SIG-M5 treated with dmso at 0.1 percent for 504 hours (cell line): Measurements from ENCODE around the gene BPIFB3.
A peak's percentile ranks its signal among the peaks of the same experiment; 100 is the strongest.
"Not testable (repeated sequence)": the region's sequence is repeated elsewhere in the genome, so short reads cannot be mapped to it uniquely, and the experiment has no call there.

Experiments used
- DNase-seq: peaks from one replicate; lab custom pipeline; 2025; ENCODE audit not compliant: unreplicated experiment; lab: John Stamatoyannopoulos, UW

Gene BPIFB3

DNA sequence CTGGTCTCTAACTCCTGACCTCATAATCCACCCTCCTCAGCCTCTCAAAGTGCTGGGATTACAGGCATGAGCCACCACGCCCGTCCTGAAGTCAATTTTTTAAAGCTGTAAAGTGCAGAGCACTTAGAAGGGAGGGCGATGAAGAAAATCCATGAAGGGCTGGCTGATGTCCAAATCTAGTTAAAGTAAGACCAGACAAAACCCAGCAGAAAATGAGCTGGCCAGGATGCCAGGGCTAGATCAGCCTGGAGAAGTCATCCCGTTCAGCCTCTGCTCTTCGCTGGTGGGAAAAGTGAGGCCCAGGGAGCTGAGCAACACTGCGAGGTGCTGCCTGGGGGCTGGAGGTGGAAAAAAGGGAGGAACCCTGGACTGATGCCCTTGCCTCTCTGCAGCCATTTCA lies 28.8 kb downstream of the BPIFB3 start:
- DNase-seq: no peak

DNA sequence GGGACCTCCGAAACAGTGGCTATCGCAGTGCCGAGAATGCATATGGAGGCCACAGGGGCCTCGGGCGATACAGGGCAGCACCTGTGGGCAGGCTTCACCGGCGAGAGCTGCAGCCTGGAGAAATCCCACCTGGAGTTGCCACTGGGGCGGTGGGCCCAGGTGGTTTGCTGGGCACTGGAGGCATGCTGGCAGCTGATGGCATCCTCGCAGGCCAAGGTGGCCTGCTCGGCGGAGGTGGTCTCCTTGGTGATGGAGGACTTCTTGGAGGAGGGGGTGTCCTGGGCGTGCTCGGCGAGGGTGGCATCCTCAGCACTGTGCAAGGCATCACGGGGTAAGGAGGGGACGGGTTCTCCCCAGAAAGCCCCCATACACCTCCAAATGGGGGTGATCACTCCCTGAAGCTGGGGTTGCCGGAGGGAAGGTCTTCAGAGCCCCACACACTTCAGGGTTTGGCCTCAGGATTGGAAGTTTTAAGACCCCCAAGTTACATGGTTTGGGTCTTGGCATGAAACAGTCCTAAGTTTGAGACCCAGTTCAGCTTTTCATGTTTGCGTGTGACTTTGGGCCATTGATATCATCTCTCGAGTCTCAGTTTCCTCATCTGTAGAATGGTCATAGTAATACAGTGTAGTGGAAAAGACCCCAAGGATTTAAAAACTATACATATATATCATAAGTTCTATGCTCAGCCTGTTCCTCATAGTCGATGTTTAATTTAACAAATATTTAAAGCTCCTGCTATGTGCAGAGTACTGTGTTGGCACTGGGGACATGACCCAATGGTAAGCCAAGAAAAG lies 30.0 kb downstream of the BPIFB3 start:
- DNase-seq: no peak

DNA sequence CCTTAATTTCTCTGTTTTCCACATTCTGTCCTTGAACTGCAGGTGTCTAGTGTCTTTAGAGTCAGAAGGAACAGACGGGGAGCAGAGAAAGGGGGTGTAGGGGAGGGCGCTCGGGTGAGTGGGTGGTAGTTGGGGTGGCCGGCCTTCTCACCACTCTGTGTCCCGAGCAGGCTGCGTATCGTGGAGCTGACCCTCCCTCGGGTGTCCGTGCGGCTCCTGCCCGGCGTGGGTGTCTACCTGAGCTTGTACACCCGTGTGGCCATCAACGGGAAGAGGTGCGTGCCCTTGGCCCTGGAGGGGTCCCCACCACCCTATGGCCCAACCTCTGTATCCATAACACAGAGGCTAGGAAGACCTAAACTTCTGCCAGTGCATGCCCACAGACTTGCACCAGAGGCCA lies 31.0 kb downstream of the BPIFB3 start:
- DNase-seq: no peak

DNA sequence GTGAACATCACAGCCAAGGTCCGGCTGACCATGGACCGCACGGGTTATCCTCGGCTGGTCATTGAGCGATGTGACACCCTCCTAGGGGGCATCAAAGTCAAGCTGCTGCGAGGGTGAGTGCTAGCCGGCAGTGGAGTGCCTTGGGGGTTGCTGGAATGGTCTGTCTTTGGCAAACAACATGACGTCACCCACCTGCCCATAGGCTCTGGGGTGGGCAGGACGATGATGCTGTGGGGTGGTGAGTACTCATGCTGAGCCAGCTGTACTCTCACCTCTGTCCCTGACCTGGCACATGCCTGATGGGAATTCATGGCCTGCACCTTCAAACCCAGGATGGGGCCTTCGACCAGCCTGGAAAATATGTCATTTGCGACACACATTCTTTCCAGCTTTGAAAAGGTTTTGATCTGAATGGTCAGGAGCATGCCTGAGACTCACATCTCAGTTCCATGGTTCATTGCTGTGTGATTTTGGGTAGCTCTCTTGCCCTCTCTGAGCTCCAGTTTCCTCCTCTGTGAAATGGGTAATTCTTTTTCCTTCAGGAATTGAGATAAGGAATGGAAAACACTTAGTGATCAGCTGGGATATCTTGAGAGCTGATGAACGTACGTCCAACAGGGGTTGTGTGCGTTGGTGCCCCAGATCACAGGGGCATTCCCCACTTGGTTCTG lies 32.5 kb downstream of the BPIFB3 start:
- no peak for DNase-seq

DNA sequence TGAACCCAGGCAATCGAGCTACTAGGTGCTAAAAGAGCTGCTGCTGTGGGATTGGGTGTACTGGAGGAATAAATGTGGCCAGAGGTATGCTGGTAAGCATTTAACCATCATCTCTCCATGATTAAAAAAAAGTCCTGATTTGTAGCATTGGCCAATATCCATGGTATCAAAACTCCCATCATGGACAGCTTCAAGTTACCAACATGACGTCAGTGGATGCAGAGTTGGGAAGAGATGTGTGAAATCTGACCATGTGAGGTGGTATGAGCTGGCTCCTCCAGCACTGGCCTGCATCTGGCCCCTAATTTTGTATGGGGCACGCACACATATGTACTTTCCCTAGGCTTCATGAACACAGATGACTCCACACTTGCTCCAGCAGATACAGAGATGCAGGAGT lies 37.4 kb downstream of the BPIFB3 start:
- no peak for DNase-seq

DNA sequence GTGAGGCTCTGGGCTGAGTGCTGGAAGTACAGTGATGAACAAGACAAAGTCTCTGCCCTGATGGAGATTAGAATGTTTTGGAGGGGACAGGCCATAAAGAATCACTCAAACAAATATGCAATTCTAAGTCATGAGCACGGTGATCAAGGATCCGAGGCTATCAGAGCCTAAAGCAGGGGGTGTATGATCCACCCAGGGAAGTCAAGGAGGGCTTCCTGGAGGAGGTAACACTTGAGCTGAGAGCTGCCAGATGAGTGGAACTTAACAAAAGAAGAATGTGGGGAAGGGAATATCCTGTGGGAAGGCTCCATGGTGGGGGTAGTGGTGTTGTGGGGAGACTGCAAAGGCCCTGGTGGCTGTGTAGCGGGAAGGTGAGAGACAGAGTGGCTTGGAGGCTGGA lies 38.0 kb downstream of the BPIFB3 start:
- no peak for DNase-seq

DNA sequence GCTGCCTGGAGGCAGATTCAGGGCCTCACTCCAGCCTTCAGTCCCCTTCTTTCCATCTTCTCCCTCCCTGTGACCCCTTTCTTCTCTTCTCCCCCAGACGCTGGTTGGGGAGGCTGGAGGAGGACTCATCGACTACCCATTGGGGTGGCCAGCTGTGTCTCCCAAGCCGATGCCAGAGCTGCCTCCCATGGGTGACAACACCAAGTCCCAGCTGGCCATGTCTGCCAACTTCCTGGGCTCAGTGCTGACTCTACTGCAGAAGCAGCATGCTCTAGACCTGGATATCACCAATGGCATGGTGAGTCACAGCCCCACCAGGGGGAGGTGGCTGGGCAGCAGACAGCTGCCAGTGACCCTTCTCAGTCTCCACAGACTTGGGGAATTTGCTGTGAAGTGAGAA lies 38.7 kb downstream of the BPIFB3 start:
- DNase-seq: no peak

DNA sequence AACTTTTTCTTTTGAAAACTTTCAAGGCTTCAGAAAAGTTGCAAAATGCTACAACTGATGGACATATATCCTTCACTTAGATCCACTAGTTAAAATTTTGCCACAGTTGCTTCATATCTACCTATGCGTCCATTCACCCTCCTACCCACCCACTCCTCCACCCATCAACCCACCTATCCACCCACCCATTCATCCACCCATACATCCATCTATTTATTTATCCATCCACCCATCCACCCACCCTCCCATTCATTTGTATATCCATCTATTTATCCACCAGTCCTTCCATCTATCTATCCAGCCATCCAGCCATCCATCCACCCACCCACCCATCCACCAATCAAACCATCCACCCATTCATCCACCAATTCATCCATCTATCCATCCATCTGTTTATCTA lies 39.4 kb downstream of the BPIFB3 start:
- DNase-seq: no peak

DNA sequence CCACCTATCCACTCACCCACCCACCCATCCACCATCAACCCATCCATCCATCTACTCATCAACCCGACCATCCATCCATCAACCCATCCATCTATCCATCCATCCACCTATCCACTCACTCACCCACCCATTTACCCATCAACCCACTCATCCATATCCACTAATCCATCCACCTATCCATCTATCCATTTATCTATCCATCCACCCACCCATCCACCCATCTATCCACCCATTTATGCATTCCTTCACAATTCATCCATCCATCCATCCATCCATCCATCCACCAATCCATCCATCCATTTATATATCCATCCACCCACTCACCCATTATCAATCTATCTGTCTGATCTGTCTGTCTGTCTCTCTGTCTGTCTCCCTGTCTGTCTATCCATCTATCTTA lies 39.9 kb downstream of the BPIFB3 start:
- DNase-seq: no peak

DNA sequence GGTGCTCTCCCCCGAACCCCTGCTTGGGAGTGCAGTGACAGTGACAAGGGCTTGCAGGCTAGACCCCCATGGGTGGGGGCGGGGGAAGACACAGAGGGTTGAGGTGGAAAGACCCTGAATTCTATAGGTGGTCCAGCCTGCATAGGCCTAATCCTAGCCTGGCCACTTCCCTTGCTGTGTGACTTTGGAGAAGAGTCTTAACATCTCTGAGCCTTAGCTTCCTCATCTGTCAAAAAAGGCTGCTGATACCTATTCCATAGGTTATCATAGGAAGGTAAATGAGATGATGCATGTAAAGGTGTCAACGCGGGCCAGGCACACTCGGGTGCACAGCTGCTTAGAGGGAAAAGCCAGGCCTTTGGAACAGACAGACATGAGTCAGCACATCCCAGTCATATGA lies 41.5 kb downstream of the BPIFB3 start:
- no peak for DNase-seq

DNA sequence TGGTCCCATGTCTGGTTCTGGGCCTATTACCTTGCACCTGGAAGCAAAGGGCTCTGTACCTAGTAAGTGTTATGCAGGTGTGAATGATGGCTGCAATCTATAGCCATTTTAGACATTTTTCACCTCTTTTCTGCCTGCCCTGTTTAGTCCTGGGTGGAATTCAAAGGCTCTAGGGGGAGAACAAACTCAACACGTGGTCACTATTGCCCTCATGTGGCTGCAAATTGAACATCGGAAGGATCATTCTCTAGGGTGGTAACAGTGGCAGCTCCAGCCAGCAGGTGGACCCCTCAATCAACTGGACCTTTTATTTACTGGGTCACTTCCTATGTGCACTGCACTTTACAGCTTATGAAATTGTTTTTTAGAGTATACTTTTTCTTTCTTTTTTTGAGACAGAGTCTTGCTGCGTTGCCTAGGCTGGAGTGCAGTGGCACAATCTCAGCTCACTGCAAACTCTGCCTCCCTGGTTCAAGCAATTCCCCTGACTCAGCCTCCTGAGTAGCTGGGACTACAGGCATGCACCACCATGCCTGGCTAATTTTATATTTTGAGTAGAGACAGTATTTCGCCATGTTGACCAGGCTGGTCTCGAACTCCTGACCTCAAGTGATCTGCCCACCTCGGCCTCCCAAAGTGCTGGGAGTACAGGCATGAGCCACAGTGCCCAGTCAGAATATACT lies 42.3 kb downstream of the BPIFB3 start:
- DNase-seq: peak; percentile 75

DNA sequence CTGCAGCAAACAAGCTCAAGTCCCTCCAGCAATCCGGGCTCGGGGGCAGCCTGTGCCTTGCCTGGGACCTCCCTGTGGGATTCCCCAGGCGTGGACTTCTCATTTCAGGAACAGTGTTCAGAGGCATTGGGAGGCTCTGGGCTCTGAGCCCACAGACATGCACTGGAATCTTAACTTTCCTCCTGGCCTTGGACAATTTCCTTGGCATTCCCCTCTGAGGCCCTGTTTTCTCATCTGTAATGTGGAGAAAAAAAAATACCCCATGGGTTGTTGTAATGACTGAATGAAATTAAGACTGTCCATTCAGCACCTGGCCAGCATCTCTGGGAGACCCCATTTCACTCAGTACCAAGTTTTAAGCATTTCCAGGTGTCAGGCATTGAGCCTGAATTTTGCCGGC lies 43.3 kb downstream of the BPIFB3 start:
- DNase-seq: no peak

DNA sequence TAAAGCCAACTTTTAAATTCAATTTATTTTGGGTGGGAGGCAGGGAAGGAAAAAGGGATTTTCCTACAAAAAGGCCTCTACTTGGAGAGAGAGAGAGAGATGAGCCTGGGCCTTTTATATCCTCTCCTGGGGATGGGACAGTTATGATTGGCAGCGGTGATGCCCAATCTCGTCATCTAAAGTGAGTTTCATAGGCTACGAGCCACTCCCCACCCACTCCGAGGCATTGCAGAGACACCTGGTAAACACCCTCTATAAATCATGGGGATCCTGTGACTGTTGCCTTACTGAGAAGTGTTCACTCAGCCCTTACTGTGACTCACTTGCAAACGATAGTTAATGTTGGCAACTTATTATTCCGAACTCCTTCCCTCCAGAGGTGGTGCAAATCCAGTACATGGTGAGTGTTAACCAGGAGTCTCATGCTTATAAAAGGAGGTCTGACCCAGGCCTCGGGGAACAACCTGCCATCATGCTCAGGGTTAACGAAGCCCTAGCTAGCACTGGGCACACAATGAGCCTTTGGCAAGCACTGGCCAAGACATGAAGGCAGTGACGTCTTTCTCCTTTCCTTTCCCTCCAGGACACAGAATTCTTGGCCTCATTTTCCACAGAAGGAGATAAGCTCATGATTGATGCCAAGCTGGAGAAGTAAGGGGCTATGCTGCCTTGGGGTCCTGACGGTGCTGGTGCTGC lies 46.3 kb downstream of the BPIFB3 start:
- no peak for DNase-seq

DNA sequence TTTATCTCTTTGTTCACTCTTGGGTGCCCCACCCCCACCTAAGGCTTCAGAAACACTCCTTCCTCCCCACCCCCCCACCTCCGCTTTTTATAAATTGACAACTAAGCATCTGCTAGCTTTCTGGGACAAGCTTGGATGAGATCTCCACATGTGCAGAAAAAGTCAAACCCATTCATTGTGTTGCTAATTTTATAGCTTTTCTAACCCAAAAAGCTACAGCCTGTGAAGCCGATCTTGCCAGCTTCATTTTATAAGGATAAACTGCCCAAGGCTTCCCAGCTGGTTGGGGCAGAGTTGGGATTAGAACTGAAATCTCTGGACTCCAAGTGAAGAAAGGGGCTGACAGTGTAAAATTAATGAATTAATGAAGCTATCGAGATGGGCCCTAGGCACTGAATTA lies 49.9 kb downstream of the BPIFB3 start:
- DNase-seq: no peak

DNA sequence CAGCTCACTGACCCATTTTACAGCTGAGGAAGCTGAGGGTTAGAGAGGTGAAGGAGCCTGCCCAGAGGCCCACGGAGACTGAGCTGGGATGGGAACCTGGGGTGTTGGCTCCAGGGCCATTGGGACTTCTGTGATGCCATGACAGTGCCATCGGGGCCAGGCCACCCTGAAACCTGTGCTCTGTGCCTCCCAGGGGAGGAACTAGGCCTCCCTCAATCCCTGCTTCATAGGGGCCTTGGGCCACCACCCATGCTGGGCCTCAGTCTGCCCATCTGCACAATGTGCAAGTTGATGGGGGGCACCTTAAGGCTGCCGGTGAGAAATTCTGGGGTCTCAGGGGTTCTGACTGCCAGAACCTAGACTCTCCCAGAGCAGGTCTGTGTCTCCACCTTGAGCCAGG lies 50.6 kb downstream of the BPIFB3 start:
- DNase-seq: no peak

DNA sequence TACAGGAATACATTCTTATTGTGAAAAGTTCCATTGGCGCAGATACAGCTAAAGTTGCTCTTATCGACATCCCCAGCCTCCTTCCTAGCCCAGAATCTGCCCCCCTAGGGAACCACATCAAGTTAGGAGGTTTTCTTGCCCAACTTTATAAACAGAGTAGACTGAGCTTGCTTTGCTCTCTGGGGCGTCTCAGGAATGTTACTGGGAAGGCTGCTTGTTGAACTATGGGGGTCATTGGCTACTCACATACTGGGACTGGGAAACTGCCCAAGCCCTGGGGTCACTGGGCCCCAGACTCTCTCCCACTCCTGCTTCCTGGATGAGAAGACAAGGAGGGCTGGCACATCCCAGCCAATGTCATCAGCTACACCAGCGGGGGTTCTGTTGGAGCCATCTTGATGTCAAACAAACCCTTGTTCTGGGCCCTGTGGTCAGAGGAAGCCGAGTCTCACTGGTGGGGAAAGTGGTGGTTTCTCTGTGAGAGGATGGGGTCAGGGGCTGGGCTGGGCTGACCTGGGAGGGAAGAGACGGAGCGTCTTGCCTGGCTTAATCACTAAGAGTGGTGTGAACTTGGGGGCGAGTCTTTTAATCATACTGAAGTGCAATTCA lies 51.7 kb downstream of the BPIFB3 start:
- no peak for DNase-seq

DNA sequence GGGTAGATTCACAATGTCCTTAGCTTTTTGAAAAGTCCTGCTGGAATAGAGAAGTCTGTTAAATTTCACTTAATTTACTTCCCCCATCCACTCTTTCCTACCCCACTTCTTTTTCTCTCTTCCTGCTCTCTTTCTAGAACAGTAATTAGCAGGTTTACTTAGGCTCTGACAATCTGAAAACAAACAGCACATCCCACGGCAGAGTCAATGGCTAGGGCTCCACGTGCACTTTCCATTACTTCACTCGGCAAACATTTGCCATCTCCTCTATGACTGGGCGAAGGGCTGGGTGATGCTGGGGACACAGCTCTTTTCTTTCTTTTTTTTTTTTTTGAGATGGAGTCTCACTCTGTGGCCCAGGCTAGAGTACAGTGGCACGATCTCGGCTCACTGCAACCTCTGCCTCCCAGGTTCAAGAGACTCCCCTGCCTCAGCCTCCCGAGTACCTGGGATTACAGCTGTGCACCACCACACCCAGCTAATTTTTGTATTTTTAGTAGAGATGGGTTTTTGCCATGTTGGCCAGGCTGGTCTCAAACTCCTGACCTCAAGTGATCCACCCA lies 52.4 kb downstream of the BPIFB3 start:
- not testable (repeated sequence) for DNase-seq

DNA sequence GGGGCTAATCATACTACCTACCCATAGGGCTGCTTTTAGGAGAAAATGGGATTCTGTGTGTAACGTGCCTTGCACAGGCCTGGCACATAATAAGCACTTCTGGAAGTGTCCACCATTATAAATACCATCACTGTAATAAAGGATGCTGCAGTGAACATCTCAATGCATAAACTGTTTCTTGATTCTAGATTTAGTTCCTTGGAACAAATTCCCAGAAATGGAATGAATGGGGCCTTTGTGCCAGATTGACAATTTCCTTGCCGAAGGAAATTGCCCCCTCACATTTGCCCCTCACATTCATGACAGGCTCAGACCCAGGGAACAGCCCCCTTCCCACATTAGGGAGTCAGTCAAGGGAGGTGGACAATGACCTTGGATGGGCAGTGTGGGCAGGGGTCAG lies 55.0 kb downstream of the BPIFB3 start:
- DNase-seq: no peak

DNA sequence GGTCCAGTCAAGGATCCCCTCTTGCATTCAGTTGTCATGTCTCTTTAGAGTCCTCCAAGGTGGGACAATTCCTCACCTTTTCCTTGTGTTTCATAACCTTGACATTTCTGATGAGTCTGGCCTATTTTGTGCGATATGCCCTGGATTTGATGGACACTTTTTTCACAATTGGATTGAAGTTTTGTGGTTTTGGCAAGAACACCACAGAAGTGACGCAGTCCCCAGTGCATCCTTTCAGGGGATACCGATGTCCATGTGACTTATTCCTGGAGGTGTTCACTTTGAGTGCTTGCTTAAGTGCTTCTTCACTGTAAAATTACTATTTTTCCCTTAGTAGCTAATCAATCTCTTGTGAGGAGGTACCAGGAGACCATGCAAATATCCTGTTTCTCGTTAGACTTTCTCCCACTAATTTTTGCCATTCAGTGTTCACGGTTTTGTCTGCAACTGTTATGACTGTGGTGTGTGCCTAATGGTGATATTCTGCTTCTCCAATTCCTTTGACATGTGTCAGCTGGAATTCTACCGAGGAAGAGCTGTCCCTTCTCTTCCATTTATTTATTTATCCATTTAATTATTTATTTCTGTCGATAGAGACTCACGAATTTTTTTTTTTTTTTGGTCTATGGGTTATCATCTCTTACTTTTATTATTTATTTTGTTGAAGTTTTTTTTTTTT lies 56.6 kb downstream of the BPIFB3 start:
- DNase-seq: no peak

DNA sequence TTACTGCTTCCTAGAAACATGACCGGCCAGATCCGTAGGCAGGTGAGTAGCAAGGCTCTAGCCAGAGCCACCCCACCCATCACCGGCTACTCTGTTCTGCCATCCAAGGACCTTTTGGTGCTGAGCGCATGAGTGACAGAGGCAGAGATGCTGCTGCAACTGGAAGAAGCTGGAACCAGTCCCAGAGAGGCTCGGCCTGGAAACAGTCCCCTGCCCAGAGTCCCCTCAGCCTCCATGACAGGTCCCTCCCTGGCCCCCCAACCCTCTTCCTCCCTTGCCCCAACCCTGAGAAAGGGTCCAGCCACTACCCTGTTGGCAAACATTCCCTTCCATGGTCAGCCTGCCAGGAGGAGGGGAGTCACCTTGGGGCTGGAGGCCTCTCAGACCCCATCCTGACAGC lies 57.6 kb downstream of the BPIFB3 start:
- DNase-seq: no peak
